ENCODE data around the gene MRPL55.

Gene MRPL55

GRCh38 chr1:228100822-228101613 is 8.1 kb downstream of the MRPL55 start:
- no peak for DNase-seq (ENCODE audit: low read depth)

GRCh38 chr1:228099331-228099732 is 9.8 kb downstream of the MRPL55 start:
- DNase-seq (ENCODE audit: low read depth), result no peak

- no peak for DNase-seq (ENCODE audit: low read depth)
These were observed 10.7 kb downstream of the MRPL55 start for GRCh38 chr1:228098323-228098931.

- DNase-seq (ENCODE audit: low read depth), result no peak
These were observed 11.6 kb downstream of the MRPL55 start for GRCh38 chr1:228097333-228098081.

GRCh38 chr1:228096416-228097332 is 12.4 kb downstream of the MRPL55 start:
- DNase-seq (ENCODE audit: low read depth), result no peak

GRCh38 chr1:228095938-228096337 is 13.2 kb downstream of the MRPL55 start:
- no peak for DNase-seq (ENCODE audit: low read depth)

GRCh38 chr1:228095161-228095560 is 13.9 kb downstream of the MRPL55 start:
- no peak for DNase-seq (ENCODE audit: low read depth)

- no peak for DNase-seq (ENCODE audit: low read depth)
These were observed 14.6 kb downstream of the MRPL55 start for GRCh38 chr1:228094432-228095016.

- DNase-seq (ENCODE audit: low read depth), result no peak
These were observed 15.8 kb downstream of the MRPL55 start for GRCh38 chr1:228093050-228093906.

- no peak for DNase-seq (ENCODE audit: low read depth)
These were observed 16.6 kb downstream of the MRPL55 start for GRCh38 chr1:228092342-228093049.

GRCh38 chr1:228091084-228091483 is 18.0 kb downstream of the MRPL55 start:
- no peak for DNase-seq (ENCODE audit: low read depth)

GRCh38 chr1:228090613-228091081 is 18.5 kb downstream of the MRPL55 start:
- DNase-seq (ENCODE audit: low read depth), result no peak

- no peak for DNase-seq (ENCODE audit: low read depth)
These were observed 19.3 kb downstream of the MRPL55 start for GRCh38 chr1:228089519-228090380.

GRCh38 chr1:228088586-228089498 is 20.3 kb downstream of the MRPL55 start:
- no peak for DNase-seq (ENCODE audit: low read depth)

- DNase-seq (ENCODE audit: low read depth), result no peak
These were observed 21.3 kb downstream of the MRPL55 start for GRCh38 chr1:228087771-228088251.

- DNase-seq (ENCODE audit: low read depth), result no peak
These were observed 23.7 kb downstream of the MRPL55 start for GRCh38 chr1:228085287-228085951.

GRCh38 chr1:228084797-228085196 is 24.3 kb downstream of the MRPL55 start:
- no peak for DNase-seq (ENCODE audit: low read depth)
